HG02642 (cell line): ENCODE measurements around the gene TMEM53.

Source experiments
- ATAC-seq: cut with Tn5 transposase; IDR thresholded peaks from one replicate; pipeline ENCODE4 v1.9.1; 2021; ENCODE audit warnings: mild to moderate bottlenecking; ENCODE audit not compliant: unreplicated experiment, poor library complexity

TMEM53 gene

DNA sequence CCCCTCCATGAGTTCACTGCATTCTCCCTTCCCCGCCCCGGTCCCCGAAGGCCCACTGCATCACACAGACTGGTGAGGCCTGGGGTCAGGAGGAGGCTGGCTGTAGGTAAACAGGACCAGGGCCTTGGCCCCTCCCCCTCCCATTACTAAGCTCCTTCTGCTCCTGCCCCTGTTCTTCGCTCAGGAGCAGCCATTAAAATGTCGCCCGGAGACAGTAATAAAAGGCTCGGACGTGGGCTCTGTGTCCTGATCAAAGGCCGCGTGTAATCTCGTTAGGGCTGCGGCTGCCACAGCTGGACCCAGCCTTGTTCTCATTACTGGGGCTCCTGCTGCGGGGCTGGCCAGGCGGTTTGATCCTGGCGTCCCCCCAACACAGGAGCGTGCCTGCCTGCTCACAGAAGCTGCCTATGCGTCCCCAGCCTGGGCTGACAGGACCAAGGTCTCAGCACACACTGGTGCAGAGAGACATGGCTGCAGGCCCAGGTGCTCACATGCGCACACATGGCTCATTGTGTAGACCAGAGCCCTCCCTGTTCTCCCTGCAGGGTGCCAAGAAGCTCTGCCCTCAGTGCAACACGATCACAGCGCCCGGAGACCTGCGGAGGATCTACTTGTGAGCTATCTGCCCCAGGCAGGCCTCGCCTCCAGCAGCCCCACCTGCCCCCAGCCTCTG lies 24.0 kb downstream of the TMEM53 start:
- no peak for ATAC-seq

- no peak for ATAC-seq
Measured at GRCh38 chr1:44649788-44650158, 24.5 kb downstream of the TMEM53 start.

- no peak for ATAC-seq
Measured at GRCh38 chr1:44648529-44649250, 25.6 kb downstream of the TMEM53 start.

- ATAC-seq, result no peak
Measured at GRCh38 chr1:44647896-44648295, 26.4 kb downstream of the TMEM53 start.

GRCh38 chr1:44646261-44647110 lies 27.8 kb downstream of the TMEM53 start:
- no peak for ATAC-seq

- no peak for ATAC-seq
Measured at GRCh38 chr1:44645476-44646244, 28.6 kb downstream of the TMEM53 start.

DNA sequence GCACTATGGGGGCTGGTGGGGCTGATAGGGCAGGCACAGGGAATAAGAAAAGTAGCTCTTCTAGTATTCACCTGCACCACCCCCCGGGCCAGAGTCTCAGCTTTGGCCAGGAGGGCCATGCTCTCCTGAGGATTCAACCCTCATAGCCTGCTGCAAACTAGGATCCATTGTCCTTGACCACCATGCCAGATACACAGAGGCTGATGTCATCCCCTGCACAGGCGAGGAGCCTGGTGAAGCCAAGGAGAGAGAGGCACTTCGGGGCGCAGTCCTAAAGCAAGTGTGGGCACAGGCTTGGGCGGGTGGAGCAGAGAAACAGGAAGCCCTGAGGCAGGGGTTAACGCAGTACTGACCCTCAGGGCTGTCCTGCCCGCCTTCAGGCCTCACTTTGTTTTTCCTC lies 29.5 kb downstream of the TMEM53 start:
- ATAC-seq, result no peak

GRCh38 chr1:44643721-44644334 lies 30.5 kb downstream of the TMEM53 start:
- ATAC-seq, result no peak

DNA sequence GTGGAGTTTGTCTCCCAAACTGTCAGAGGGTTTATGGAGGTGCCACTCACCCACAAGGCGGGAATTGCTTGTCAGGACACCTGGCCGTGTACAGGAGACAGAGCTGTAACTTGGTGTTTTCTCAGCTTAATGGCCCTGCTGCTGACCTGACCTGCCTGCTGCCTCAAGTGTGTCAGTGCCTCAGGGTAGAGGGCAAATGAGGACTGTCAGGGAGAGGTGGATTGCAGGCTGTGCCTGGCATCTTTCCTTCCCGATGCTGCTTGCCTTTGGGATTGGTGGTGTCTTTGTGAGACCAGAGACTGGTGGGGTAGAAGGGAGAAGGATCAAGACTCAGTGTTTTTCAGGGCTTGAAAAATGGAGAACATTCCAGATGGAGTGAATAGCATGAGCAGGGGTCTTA lies 31.4 kb downstream of the TMEM53 start:
- ATAC-seq, result no peak

DNA sequence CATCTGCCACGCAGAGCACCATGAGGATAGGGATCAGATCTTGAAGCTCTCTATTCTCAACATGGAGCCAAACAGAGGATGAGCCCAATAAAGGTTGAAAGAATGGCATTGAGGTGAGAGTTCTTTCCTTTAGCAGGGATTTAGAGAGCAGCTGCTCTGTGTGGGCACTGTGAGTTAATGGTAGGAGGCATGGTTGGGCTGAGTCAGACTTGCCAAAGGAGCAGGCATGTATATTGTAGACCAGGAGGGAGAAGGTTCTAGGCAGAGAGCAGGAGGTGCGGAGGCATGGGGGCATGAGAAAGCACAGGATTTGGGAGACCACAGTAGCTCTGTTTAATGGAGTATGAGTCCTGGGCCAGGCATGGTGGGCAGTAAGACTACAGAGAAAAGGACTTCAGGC lies 32.0 kb downstream of the TMEM53 start:
- ATAC-seq, result no peak

DNA sequence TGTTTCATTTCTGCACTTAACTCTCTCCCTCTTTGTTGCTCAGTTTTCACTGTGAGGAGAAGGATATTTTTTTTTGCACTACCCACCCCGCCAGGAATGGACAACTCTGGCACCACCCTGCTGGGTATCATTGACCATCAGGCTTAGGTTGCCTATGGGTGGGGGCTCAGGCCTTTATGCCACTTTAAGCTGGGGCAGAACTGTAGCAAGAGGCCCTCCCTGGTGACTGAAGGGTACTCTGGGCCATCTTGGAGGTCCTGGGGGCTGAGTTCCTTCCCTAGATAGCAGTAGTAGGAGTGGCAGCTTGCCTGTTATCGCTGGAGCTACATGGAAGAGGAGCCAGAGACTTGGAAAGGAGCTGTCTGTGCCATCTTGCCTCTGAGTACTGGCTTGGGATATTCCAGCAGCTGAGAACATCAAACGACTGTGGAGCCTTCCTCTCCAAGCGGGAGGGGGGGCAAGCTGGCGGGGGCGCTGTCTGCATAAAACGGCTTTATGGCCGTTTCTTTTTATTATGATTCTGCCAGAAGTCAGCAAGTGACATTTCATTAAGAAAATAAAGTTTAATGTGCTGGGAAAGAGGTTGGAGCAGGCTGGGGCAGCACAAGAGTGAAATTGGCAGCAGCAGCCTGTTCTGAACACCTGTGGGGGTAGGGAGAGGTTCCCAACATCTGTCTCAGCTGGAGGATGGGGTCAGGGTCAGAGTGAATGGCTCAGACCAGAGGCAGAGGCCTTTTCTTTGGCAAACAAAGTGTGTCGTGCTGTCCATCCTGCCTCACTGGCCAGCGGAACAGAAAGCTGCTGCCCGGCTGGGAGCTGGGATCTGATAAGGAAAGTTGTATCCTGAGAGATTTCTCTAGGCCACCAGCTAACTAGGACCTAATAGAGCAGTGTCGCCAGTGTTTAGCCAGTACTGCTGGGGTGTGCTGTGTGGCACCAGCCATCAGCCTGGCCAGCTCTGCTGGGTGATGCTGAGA lies 32.9 kb downstream of the TMEM53 start:
- no peak for ATAC-seq

DNA sequence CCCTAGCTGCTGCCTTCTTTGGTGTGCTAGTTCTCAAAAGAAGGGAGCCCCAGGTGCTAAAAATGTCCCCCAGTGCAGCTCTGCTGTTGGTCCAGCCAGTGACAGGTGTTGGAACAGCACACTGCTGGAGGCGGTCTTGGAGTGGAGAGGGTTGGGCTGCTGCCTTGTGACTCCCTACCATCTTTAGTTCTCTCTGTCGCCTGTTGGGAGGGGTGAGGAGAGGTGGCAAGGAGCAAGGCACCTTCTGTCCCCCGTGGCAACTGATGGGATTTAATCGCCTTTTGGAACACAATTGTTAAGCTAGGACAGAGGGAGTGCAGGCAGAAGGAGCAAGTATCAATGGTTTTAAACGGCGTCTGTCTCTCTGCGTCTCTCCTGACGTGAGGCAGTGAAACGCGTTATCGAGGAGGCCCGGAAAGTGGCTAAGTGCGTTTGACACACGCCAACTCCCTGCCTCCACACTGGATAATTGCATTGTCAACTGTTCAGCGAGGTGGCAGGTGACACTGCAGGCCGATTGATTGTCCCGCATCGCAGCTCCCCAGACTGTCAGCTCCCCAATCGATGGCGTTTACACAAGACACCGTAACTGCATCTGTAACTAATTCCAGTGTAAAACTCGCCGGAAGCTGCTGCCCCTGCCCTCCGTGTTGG lies 34.0 kb downstream of the TMEM53 start:
- no peak for ATAC-seq

- no peak for ATAC-seq
Measured at GRCh38 chr1:44637702-44638411, 36.4 kb downstream of the TMEM53 start.

- ATAC-seq, result no peak
Measured at GRCh38 chr1:44636688-44637598, 37.3 kb downstream of the TMEM53 start.

GRCh38 chr1:44636083-44636687 lies 38.1 kb downstream of the TMEM53 start:
- no peak for ATAC-seq

GRCh38 chr1:44635439-44635838 lies 38.8 kb downstream of the TMEM53 start:
- ATAC-seq, result no peak
